Memory B cell (primary cell): ENCODE data around the gene FAM219B.
"Not testable (repeated sequence)": the region's sequence is repeated elsewhere in the genome, so short reads cannot be mapped to it uniquely, and the experiment has no call there.

Experiments
- ATAC-seq: fragments of 150-1000 bp; cut with Tn5 transposase; 2 replicates; pipeline ENCODE4 v1.10.0; 2021; ENCODE audit warnings: low read depth, mild to moderate bottlenecking, moderate library complexity
- DNase-seq, 2 donors: peaks; one replicate each; pipeline ENCODE4 v3.0.0; 2022; ENCODE audit warnings: low spot score in 2 of 2
- H3K27ac Mint-ChIP-seq: one replicate; pipeline ENCODE4 v1.8.0; 2022; ENCODE audit warnings: mild to moderate bottlenecking, moderate library complexity, mixed read lengths
- H3K27me3 Mint-ChIP-seq: one replicate; pipeline ENCODE4 v1.8.0; 2022; ENCODE audit warnings: mixed read lengths
- H3K36me3 Mint-ChIP-seq: one replicate; pipeline ENCODE4 v1.8.0; 2022; ENCODE audit warnings: mild to moderate bottlenecking, mixed read lengths
- H3K4me1 Mint-ChIP-seq: one replicate; pipeline ENCODE4 v1.8.0; 2022; ENCODE audit warnings: mixed read lengths
- H3K4me3 Mint-ChIP-seq: one replicate; pipeline ENCODE4 v1.8.0; 2022; ENCODE audit warnings: mild to moderate bottlenecking, moderate library complexity, mixed read lengths
- H3K9me3 Mint-ChIP-seq: one replicate; pipeline ENCODE4 v1.8.0; 2022; ENCODE audit warnings: mixed read lengths

The FAM219B gene

DNA sequence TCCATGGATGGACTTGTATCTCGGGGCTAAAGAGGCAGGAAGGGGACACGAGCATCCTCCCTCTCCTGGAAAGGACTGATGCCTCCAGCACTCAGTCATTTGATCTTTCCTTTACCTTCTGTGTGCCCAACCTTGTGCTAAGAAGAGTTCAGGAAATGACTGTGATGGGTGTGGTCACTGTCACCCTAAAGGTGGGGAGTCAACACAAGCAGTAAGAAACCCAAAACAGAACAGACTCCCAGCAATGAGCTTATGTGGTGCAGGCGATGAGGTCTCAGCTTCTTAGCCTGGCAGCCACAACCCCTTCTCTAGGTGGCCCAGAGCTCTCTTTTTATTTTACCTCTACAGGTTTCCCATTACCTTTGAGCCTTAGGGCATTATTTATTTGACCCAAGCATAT lies 13.0 kb downstream of the FAM219B start:
- ATAC-seq (peak; percentile 28), DNase-seq (no peak)
- Mint-ChIP-seq H3K36me3 (peaks cover 4% of the 10 kb centered on the region), H3K4me1 (peaks cover 27% of the 10 kb centered on the region), H3K27me3 (no peaks in the 10 kb centered on the region), H3K27ac (peak overlapping the region; percentile 67), H3K9me3 (no peaks in the 10 kb centered on the region), H3K4me3 (peak overlapping the region; percentile 69)

GRCh38 chr15:74892931-74893330 lies 13.7 kb downstream of the FAM219B start:
- Mint-ChIP-seq H3K4me1 (peaks cover 27% of the 10 kb centered on the region), H3K27me3 (no peaks in the 10 kb centered on the region)

GRCh38 chr15:74892313-74892712 lies 14.3 kb downstream of the FAM219B start:
- peaks cover 4% of the 10 kb centered on the region for H3K36me3 Mint-ChIP-seq
- no peaks in the 10 kb centered on the region for H3K9me3 Mint-ChIP-seq
- peaks cover 27% of the 10 kb centered on the region for H3K4me1 Mint-ChIP-seq
- no peak overlapping the region for H3K4me3 Mint-ChIP-seq
- no peak for ATAC-seq
- no peak for DNase-seq
- H3K27me3 Mint-ChIP-seq: no peaks in the 10 kb centered on the region
- no peak overlapping the region for H3K27ac Mint-ChIP-seq

More at GRCh38 chr15:74892931-74893330, 13.7 kb downstream of the FAM219B start:
- H3K36me3 Mint-ChIP-seq: peaks cover 4% of the 10 kb centered on the region
- DNase-seq (no peak), ATAC-seq (no peak)
- no peaks in the 10 kb centered on the region for H3K9me3 Mint-ChIP-seq
- H3K4me3 Mint-ChIP-seq: peak overlapping the region; percentile 21
- peak overlapping the region; percentile 67 for H3K27ac Mint-ChIP-seq

- Mint-ChIP-seq H3K9me3 (no peaks in the 10 kb centered on the region), H3K27ac (no peak overlapping the region), H3K4me3 (peak overlapping the region; percentile 35), H3K4me1 (peaks cover 27% of the 10 kb centered on the region), H3K27me3 (no peaks in the 10 kb centered on the region), H3K36me3 (peaks cover 4% of the 10 kb centered on the region)
- DNase-seq (no peak), ATAC-seq (no peak)
Measured at GRCh38 chr15:74891469-74891868, 15.2 kb downstream of the FAM219B start.

DNA sequence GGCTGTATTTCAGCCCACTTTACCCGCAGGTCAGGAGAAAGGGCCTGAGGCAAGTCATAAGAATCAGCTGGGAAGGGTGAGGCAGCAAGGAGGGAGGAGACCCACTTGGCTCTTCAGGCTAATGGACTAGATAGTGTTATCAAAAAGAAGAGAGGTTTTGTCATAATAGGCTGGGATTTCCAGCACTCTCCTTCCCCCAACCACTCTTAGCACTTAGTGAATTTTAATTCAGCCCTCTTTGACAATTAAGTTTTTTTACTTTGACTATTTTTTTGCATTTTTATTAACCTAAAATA lies 16.0 kb downstream of the FAM219B start:
- Mint-ChIP-seq H3K27ac (no peak overlapping the region), H3K27me3 (no peaks in the 10 kb centered on the region), H3K4me3 (peak overlapping the region; percentile 90), H3K36me3 (peaks cover 4% of the 10 kb centered on the region), H3K9me3 (no peaks in the 10 kb centered on the region), H3K4me1 (peaks cover 27% of the 10 kb centered on the region)
- no peak for ATAC-seq
- no peak for DNase-seq

GRCh38 chr15:74889883-74890664 lies 16.6 kb downstream of the FAM219B start, which contains the start of gene MPI:
Gene MPI (plus strand): TSS chr15:74890042. CDS start chr15:74890074, 32 bp downstream.
- Mint-ChIP-seq H3K36me3 (peaks cover 4% of the 10 kb centered on the region), H3K4me3 (peak within 1 kb of the TSS; percentile 90), H3K9me3 (no peaks in the 10 kb centered on the region), H3K27ac (peak within 1 kb of the TSS; percentile 86), H3K27me3 (no peaks in the 10 kb centered on the region), H3K4me1 (peaks cover 27% of the 10 kb centered on the region)
- ATAC-seq: peak; percentile 99
- peak; percentile 76 to 81 for DNase-seq

DNA sequence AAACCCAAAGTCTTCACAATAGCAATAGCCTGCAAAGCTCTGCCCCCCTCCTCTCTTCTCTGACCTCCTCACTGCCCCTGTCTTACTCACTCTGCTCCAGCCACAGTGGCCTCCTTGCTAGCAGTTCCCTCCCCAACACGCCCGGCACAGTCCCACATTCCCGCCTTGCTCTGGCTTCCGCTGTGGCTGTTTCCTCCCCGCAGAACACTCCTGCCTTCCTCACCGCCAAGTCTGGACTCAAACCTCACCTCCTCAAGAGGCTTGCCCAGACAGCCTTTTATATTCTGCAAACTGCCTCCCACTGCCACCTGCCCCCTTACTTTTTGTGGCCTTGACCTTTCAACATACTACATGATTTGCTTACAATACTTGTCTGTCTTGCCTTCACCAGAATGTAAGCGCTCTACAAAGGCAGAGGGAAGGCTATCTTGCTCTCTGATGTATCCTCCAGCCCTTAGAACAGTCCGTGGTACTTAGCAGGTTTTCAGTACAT lies 17.2 kb downstream of the FAM219B start:
- peak overlapping the region; percentile 90 for H3K4me3 Mint-ChIP-seq
- DNase-seq (no peak), ATAC-seq (no peak)
- H3K4me1 Mint-ChIP-seq: peaks cover 27% of the 10 kb centered on the region
- H3K9me3 Mint-ChIP-seq: no peaks in the 10 kb centered on the region
- peak overlapping the region; percentile 86 for H3K27ac Mint-ChIP-seq
- peaks cover 4% of the 10 kb centered on the region for H3K36me3 Mint-ChIP-seq
- H3K27me3 Mint-ChIP-seq: no peaks in the 10 kb centered on the region

DNA sequence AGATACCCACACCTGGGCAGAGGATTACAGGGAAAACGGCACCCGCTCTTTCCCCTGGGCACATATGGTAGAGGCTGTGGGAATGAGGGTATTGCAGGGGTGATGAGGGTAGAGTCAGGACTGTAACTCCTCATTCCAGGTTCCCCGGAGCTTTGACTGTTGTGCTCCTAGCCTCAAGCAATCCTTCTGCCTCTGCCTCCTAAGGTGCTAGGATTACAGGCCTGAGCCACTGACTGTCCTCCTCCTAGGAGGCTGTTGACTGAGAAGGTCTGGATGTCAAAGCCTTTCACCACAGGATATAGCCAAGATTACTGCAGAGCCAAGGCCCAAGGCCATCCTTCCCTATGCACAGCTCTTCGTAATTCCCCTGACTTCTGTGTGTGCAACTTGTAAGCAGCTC lies 17.9 kb downstream of the FAM219B start:
- peaks cover 4% of the 10 kb centered on the region for H3K36me3 Mint-ChIP-seq
- DNase-seq (no peak), ATAC-seq (no peak)
- peaks cover 28% of the 10 kb centered on the region for H3K4me1 Mint-ChIP-seq
- no peak overlapping the region for H3K4me3 Mint-ChIP-seq
- no peaks in the 10 kb centered on the region for H3K9me3 Mint-ChIP-seq
- H3K27ac Mint-ChIP-seq: no peak overlapping the region
- H3K27me3 Mint-ChIP-seq: no peaks in the 10 kb centered on the region

DNA sequence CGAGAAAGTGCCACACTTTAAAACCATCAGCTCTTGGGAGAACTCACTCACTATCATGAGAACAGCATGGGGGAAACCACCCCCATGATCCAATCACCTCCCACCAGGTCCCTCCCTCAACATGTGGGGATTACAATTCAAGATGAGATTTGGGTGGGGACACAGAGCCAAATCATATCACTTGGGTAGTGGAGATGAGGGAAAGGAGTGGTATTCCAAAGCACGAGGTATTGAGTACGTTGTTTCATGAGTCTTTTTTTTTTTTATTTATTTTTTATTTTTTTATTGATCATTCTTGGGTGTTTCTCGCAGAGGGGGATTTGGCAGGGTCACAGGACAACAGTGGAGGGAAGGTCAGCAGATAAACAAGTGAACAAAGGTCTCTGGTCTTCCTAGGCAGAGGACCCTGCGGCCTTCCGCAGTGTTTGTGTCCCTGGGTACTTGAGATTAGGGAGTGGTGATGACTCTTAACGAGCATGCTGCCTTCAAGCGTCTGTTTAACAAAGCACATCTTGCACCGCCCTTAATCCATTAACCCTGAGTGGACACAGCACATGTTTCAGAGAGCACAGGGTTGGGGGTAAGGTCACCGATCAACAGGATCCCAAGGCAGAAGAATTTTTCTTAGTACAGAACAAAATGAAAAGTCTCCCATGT lies 19.0 kb downstream of the FAM219B start:
- H3K4me3 Mint-ChIP-seq, H3K27me3 Mint-ChIP-seq, ATAC-seq, DNase-seq, H3K36me3 Mint-ChIP-seq, H3K9me3 Mint-ChIP-seq, H3K27ac Mint-ChIP-seq: not testable (repeated sequence)
- H3K4me1 Mint-ChIP-seq: peaks cover 17% of the 10 kb centered on the region

DNA sequence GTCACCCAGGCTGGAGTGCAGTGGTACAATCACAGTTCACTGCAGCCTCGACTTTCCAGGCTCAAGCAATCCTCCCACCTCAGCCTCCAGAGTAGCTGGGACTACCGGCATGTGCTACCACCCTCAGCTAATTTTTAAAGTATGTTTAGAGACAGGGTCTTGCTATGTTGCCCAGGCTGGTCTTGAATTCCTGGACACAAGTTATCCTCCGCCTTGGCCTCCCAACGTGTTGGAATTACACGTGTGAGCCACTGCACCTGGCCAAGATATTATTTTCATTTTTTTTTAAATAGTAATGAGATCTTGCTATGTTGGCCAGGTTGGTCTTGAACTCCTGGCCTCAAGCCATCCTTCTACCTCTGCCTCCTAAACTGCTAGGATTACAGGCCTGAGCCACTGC lies 21.2 kb downstream of the FAM219B start:
- ATAC-seq: no peak
- no peaks in the 10 kb centered on the region for H3K36me3 Mint-ChIP-seq

DNA sequence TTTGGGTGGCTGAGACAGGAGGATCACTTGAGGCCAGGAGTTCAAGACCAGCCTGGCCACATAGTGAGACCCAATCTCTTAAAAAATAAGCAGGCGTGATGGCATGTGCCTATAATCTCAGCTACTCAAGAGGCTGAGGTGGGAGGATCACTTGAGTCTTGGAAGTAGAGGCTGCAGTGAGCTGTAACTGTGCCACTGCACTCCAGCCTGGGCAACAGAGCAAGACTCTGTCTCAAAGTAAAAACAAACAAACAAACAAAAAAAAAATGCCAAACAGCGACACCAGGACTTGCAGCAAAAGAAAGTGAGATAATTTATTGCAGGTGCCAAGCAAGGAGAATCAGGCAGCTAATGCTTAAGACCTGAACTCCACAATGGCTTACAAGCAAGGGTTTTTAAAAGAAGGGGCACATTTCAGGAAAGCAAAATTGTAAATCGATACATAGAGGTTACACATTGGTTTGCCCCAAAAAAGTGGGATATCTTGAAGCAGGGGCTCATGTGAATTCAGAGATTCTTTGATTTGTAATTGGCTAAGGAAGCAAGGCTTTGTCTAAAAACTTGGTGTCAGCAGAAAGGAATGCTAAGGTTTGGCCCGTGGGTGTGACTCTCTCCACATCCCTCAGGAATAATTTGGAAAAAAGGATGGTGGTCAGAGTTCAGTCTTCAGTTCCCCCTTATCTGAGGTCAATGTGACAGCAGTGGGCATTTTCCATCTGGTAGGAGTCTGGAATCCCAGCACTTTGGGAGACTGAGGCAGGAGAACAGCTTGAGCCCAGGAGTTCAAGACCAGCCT lies 22.0 kb downstream of the FAM219B start:
- peaks cover 10% of the 10 kb centered on the region for H3K4me1 Mint-ChIP-seq
- H3K9me3 Mint-ChIP-seq: peaks cover 4% of the 10 kb centered on the region
- no peak overlapping the region for H3K4me3 Mint-ChIP-seq
- ATAC-seq (no peak), DNase-seq (no peak)
- H3K27me3 Mint-ChIP-seq: no peaks in the 10 kb centered on the region
- H3K27ac Mint-ChIP-seq: no peak overlapping the region
- H3K36me3 Mint-ChIP-seq: no peaks in the 10 kb centered on the region

More for the DNA sequence above, 21.2 kb downstream of the FAM219B start:
- H3K9me3 Mint-ChIP-seq: peaks cover 4% of the 10 kb centered on the region
- peaks cover 14% of the 10 kb centered on the region for H3K4me1 Mint-ChIP-seq
- H3K27me3 Mint-ChIP-seq: no peaks in the 10 kb centered on the region
- DNase-seq: no peak
- no peak overlapping the region for H3K4me3 Mint-ChIP-seq
- H3K27ac Mint-ChIP-seq: no peak overlapping the region

DNA sequence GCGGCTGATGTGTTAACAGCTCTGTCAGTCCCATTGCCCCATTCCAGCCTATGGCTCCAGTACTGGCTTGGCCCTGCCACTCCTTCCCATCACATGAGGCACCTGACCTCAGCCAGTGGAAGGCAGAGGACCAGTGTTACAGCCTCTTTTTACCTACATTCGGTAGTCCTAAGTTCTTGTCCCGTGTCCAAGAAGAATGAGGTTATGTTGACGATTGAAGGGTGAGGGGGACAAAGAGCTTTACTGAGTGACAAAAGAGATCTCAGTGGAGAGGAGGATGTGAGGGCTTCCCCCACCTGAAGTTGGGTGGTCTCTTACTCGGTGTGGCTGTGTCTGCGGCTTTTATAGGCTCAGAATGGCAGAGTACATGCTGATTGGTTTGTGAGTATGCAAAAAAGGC lies 24.1 kb downstream of the FAM219B start:
- no peak overlapping the region for H3K4me3 Mint-ChIP-seq
- ATAC-seq: no peak
- H3K27ac Mint-ChIP-seq: peak overlapping the region; percentile 35
- no peaks in the 10 kb centered on the region for H3K36me3 Mint-ChIP-seq
- H3K9me3 Mint-ChIP-seq: peaks cover 4% of the 10 kb centered on the region
- H3K4me1 Mint-ChIP-seq: peaks cover 4% of the 10 kb centered on the region
- DNase-seq: no peak
- H3K27me3 Mint-ChIP-seq: no peaks in the 10 kb centered on the region

DNA sequence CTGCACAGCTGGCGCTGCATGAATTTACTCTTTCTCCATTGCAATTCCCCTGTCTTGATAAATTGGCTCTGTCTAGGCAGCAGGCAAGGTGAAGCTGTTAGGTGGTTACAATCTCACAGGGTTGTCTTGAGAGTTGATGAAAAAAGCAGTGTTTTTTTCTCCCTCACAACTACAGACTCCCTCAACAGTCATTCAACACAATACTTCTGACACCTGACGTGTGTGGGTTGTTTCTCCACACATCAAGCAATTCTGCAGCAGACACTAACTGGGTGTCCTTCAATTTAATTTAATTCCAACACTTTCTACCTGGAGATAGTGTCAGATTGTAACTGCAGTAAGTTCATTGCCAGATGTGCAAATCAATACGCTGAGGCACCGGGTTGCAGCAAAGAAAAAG lies 28.4 kb downstream of the FAM219B start:
- peaks cover 4% of the 10 kb centered on the region for H3K9me3 Mint-ChIP-seq

More for the DNA sequence above, 28.4 kb downstream of the FAM219B start:
- Mint-ChIP-seq H3K4me1 (peaks cover 4% of the 10 kb centered on the region), H3K36me3 (no peaks in the 10 kb centered on the region), H3K27ac (no peak overlapping the region), H3K4me3 (no peak overlapping the region), H3K27me3 (no peaks in the 10 kb centered on the region)
- DNase-seq (no peak), ATAC-seq (no peak)
